ENCODE measurements around the gene ROBO1. TPM values are rescaled to one million over a fixed set of nuclear protein-coding genes. Genes with fewer than 3 reads are reported as not detected.

The ROBO1 gene
- total RNA-seq, 1 donor from 2014 or later: 169 TPM

DNA sequence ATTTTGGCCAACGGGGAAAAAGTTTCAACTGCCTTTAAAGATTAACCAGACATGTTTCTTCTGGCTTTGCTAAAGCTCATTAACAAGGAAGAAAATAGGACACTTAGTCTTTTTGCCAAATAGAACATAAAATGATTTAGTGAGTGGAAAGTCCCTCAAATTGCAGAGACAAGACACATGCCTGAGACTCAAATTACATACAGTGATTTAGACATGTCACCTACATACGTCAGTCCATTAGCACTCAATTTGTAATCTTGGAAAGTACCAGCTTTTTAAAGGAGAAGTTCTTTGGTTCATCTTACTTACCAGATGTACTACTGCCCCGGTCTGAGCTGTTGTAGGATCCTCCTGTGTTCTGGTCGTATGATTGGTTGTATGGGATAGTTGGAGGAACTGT, 1134.2 kb downstream of the ROBO1 start:
- Mint-ChIP-seq H3K36me3 (peaks cover 15% of the 10 kb centered on the region), H3K9me3 (no peaks in the 10 kb centered on the region), H3K4me3 (no peak overlapping the region), H3K27me3 (ENCODE audit: insufficient read depth, low read depth) (peaks cover 4% of the 10 kb centered on the region), H3K27ac (no peak overlapping the region), H3K4me1 (no peaks in the 10 kb centered on the region)
- no peak overlapping the region for H3K9ac ChIP-seq
- no peaks in the 10 kb centered on the region for H3K4me1 ChIP-seq
- no peak overlapping the region for H3K27ac ChIP-seq
- H3K27me3 ChIP-seq: no peaks in the 10 kb centered on the region
- H4K20me1 ChIP-seq (ENCODE audit: low read depth): no peaks in the 10 kb centered on the region
- no peaks in the 10 kb centered on the region for H3F3A ChIP-seq (ENCODE audit: low read depth)
- H3K79me2 ChIP-seq (ENCODE audit: low read depth): no peaks in the 10 kb centered on the region
- H3K9me3 ChIP-seq (ENCODE audit: low read depth): no peaks in the 10 kb centered on the region
- H3K4me3 ChIP-seq: no peak overlapping the region
- no peak overlapping the region for H2AFZ ChIP-seq (replicated peaks)
- DNase-seq (ENCODE audit: low spot score): no peak
- no peak overlapping the region for H3K4me2 ChIP-seq
- TF ChIP-seq EZH2phosphoT487 (IDR thresholded peaks at IDR 0.05) (no peak), EZH2 (IDR thresholded peaks at IDR 0.05) (no peak)
- TF ChIP-seq, protein P1, sequence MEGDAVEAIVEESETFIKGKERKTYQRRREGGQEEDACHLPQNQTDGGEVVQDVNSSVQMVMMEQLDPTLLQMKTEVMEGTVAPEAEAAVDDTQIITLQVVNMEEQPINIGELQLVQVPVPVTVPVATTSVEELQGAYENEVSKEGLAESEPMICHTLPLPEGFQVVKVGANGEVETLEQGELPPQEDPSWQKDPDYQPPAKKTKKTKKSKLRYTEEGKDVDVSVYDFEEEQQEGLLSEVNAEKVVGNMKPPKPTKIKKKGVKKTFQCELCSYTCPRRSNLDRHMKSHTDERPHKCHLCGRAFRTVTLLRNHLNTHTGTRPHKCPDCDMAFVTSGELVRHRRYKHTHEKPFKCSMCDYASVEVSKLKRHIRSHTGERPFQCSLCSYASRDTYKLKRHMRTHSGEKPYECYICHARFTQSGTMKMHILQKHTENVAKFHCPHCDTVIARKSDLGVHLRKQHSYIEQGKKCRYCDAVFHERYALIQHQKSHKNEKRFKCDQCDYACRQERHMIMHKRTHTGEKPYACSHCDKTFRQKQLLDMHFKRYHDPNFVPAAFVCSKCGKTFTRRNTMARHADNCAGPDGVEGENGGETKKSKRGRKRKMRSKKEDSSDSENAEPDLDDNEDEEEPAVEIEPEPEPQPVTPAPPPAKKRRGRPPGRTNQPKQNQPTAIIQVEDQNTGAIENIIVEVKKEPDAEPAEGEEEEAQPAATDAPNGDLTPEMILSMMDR (IDR thresholded peaks at IDR 0.05): no peak
- H3K36me3 ChIP-seq: peaks cover 6% of the 10 kb centered on the region

DNA sequence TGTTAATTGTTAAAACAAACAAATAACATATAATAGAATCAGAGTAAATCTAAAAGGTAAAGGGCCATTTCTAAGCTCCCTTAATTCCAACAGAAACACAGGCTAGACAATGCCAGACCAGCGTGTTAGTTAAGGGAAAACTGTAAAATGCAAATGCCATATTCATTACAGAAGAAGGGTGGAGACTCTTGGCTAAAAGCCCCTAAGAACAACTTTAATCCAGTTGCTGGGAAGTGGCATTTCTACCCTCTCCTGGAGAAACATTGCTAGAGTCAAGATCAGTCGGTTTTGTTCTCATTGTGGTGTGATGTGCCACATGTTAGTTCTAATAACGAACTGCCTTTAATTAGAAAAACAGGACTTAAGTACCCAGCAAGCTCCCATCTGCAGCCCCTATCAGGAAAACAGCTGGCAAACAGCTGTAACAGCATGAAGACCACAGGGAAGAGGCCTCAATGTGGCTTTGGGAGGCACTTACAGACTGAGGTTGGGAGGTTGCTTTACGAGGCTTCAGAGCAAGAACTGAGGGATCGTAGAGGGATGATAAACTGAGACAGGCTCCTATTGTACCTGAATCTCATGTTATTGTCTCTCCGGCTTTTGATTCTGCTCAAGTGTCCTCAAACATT, 1134.8 kb downstream of the ROBO1 start:
- H2AFZ ChIP-seq (replicated peaks): no peak overlapping the region
- no peaks in the 10 kb centered on the region for H3K9me3 ChIP-seq (ENCODE audit: low read depth)
- peaks cover 9% of the 10 kb centered on the region for H3K36me3 ChIP-seq
- H3K79me2 ChIP-seq (ENCODE audit: low read depth): no peaks in the 10 kb centered on the region
- H3F3A ChIP-seq (ENCODE audit: low read depth): no peaks in the 10 kb centered on the region
- H3K27ac ChIP-seq: no peak overlapping the region
- no peaks in the 10 kb centered on the region for H3K4me1 Mint-ChIP-seq
- no peaks in the 10 kb centered on the region for H4K20me1 ChIP-seq (ENCODE audit: low read depth)
- TF ChIP-seq, protein P1 (IDR thresholded peaks at IDR 0.05): no peak
- no peak for TF ChIP-seq EZH2 (IDR thresholded peaks at IDR 0.05)
- no peak for TF ChIP-seq EZH2phosphoT487 (IDR thresholded peaks at IDR 0.05)
- H3K27ac Mint-ChIP-seq: no peak overlapping the region
- no peak overlapping the region for H3K9ac ChIP-seq
- no peaks in the 10 kb centered on the region for H3K9me3 Mint-ChIP-seq
- no peak overlapping the region for H3K4me3 ChIP-seq
- no peak overlapping the region for H3K4me2 ChIP-seq
- H3K27me3 ChIP-seq: no peaks in the 10 kb centered on the region
- H3K36me3 Mint-ChIP-seq: peaks cover 20% of the 10 kb centered on the region
- H3K4me1 ChIP-seq: no peaks in the 10 kb centered on the region
- H3K4me3 Mint-ChIP-seq: no peak overlapping the region
- peaks cover 4% of the 10 kb centered on the region for H3K27me3 Mint-ChIP-seq (ENCODE audit: insufficient read depth, low read depth)
- DNase-seq (ENCODE audit: low spot score): peak; percentile 8

DNA sequence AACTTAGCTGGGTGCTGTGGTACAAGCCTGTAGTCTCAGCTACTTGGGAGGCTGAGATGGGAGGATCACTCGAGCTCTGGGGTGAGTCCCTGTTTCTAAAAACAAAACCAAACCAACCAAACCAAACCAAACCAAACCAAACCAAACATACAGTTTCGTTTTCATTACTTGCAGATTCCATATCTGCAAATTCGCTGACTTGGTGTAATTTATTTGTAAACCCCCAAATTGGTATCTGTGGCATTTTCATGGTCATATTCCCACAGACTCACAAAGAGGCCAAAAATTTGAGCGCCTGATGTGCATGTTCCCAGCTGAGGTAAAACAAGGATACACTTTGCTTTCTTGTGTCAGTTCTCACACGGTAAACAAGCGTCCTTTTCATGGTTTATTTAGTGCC, 1138.3 kb downstream of the ROBO1 start:
- no peak for DNase-seq (ENCODE audit: low spot score)
- peaks cover 19% of the 10 kb centered on the region for H3K36me3 ChIP-seq
- H2AFZ ChIP-seq (replicated peaks): no peak overlapping the region
- Mint-ChIP-seq H3K9me3 (no peaks in the 10 kb centered on the region), H3K4me1 (no peaks in the 10 kb centered on the region), H3K36me3 (peaks cover 21% of the 10 kb centered on the region), H3K27me3 (ENCODE audit: insufficient read depth, low read depth) (peaks cover 4% of the 10 kb centered on the region), H3K4me3 (no peak overlapping the region), H3K27ac (no peak overlapping the region)
- H4K20me1 ChIP-seq (ENCODE audit: low read depth): no peaks in the 10 kb centered on the region
- no peak overlapping the region for H3K27ac ChIP-seq
- H3K79me2 ChIP-seq (ENCODE audit: low read depth): no peaks in the 10 kb centered on the region
- no peaks in the 10 kb centered on the region for H3F3A ChIP-seq (ENCODE audit: low read depth)
- H3K9ac ChIP-seq: no peak overlapping the region
- H3K4me1 ChIP-seq: no peaks in the 10 kb centered on the region
- no peak overlapping the region for H3K4me3 ChIP-seq
- no peaks in the 10 kb centered on the region for H3K9me3 ChIP-seq (ENCODE audit: low read depth)
- no peaks in the 10 kb centered on the region for H3K27me3 ChIP-seq
- no peak overlapping the region for H3K4me2 ChIP-seq
- TF ChIP-seq EZH2phosphoT487 (IDR thresholded peaks at IDR 0.05) (no peak), EZH2 (IDR thresholded peaks at IDR 0.05) (no peak)
- TF ChIP-seq, protein P1 (IDR thresholded peaks at IDR 0.05): no peak
